GM12891 (cell line): ENCODE data around the gene CRB2.

Experiments
- PAX5 ChIP-seq: IDR thresholded peaks from 2 replicates; pipeline ENCODE4 v1.6.1; 2011; ENCODE audit warnings: low read length, moderate library complexity, mild to moderate bottlenecking; ENCODE audit not compliant: insufficient read depth, severe bottlenecking
- POLR2A ChIP-seq: IDR thresholded peaks from 2 replicates; pipeline ENCODE4 v1.6.1; 2011; ENCODE audit warnings: low read depth, low read length, control low read depth
- POLR2AphosphoS5 ChIP-seq: IDR thresholded peaks from 2 replicates; pipeline ENCODE4 v1.6.1; 2011; ENCODE audit warnings: low read depth, low read length, control low read depth
- POU2F2 ChIP-seq: IDR thresholded peaks from 2 replicates; pipeline ENCODE4 v1.6.1; 2011; ENCODE audit warnings: low read depth, mild to moderate bottlenecking, control low read depth, low read length, moderate library complexity
- SPI1 ChIP-seq: IDR thresholded peaks from 2 replicates; pipeline ENCODE4 v1.6.1; 2011; ENCODE audit warnings: low read depth, low read length, control low read depth
- TAF1 ChIP-seq: IDR thresholded peaks from 2 replicates; pipeline ENCODE4 v1.6.1; 2011; ENCODE audit warnings: low read depth, low read length, control low read depth

DNA sequence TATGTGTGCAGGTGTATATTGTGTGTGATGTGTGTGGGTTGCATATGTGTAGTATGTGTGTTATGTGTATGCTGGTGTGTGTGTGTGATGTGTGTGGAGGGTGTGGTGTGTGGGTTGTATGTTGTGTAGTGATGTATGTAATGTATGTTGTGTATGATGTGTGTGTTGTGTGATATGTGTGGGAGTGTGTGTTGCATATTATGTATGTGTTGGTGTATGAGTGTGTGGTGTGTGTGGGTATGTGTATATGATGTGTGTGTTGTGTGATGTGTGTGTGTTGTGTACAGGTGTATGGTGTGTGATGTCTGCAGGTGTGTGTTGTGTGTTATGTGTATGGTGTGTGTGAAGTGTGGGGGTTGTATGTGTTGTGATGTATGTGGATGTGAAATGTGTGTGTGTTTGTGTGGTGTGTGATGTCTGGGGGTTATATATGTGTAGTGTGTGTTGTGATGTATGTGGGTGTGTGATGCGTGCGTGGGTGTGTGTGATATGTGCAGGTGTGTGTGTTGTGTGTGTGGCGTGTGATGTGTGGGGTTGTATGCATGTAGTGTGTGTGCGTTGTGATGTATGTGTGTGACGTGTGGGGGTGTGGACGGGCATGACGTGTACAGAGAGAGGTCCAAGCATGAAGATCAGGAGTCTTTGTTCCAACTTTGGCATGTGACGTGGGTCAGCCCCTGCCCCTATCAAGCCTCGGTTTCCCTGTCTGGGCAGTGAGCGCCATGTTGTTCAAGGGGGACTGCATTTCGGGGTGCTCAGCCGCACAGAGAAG lies 8.5 kb upstream of the CRB2 start:
- TF ChIP-seq TAF1 (no peak), POLR2A (no peak), POLR2AphosphoS5 (no peak), SPI1 (no peak), POU2F2 (no peak), PAX5 (no peak)
